Fibroblast of villous mesenchyme (primary cell): ENCODE measurements around the gene CDH23. TPM values are rescaled to one million over a fixed set of nuclear protein-coding genes. Genes with fewer than 3 reads are reported as not detected.

Source experiments
- DNase-seq: peaks from one replicate; pipeline ENCODE4 v3.0.0-alpha.2; 2010; ENCODE audit warnings: low read depth
- H3K4me3 ChIP-seq: 2 replicates; pipeline ENCODE4 v1.5.1; 2011; ENCODE audit warnings: low read depth, mild to moderate bottlenecking, low read length
- total RNA-seq: library from RNA; depleted of rRNA; stranded (reverse); fragments of >200 nt; gene quantifications from 2 replicates; pipeline ENCODE4 v1.2.3, GENCODE V29; 2012
- TF ChIP-seq, protein P1 (sequence below): IDR thresholded peaks from 2 replicates; pipeline ENCODE4 v1.5.1; 2012; ENCODE audit warnings: low read depth, mild to moderate bottlenecking, low read length; ENCODE audit not compliant: insufficient read depth

CDH23 gene
- total RNA-seq, 1 donor, result under 0.01 TPM

DNA sequence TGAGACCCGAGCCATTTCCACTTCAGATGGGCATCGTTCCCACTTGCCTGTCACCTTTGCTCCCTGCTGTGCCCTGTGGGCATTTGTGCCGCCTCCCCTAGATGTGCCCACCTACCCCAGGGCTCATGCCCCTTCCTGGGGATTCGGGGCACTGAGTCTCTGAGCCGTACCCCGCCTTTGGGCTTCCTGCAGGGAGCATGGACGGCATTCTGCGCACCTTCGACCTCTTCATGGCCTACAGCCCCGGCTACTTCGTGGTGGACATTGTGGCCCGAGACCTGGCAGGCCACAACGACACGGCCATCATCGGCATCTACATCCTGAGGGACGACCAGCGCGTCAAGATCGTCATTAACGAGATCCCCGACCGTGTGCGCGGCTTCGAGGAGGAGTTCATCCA is 412.9 kb downstream of the CDH23 start:
- TF ChIP-seq, protein P1, sequence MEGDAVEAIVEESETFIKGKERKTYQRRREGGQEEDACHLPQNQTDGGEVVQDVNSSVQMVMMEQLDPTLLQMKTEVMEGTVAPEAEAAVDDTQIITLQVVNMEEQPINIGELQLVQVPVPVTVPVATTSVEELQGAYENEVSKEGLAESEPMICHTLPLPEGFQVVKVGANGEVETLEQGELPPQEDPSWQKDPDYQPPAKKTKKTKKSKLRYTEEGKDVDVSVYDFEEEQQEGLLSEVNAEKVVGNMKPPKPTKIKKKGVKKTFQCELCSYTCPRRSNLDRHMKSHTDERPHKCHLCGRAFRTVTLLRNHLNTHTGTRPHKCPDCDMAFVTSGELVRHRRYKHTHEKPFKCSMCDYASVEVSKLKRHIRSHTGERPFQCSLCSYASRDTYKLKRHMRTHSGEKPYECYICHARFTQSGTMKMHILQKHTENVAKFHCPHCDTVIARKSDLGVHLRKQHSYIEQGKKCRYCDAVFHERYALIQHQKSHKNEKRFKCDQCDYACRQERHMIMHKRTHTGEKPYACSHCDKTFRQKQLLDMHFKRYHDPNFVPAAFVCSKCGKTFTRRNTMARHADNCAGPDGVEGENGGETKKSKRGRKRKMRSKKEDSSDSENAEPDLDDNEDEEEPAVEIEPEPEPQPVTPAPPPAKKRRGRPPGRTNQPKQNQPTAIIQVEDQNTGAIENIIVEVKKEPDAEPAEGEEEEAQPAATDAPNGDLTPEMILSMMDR, result no peak
- no peak for DNase-seq
- H3K4me3 ChIP-seq, result no peak overlapping the region

DNA sequence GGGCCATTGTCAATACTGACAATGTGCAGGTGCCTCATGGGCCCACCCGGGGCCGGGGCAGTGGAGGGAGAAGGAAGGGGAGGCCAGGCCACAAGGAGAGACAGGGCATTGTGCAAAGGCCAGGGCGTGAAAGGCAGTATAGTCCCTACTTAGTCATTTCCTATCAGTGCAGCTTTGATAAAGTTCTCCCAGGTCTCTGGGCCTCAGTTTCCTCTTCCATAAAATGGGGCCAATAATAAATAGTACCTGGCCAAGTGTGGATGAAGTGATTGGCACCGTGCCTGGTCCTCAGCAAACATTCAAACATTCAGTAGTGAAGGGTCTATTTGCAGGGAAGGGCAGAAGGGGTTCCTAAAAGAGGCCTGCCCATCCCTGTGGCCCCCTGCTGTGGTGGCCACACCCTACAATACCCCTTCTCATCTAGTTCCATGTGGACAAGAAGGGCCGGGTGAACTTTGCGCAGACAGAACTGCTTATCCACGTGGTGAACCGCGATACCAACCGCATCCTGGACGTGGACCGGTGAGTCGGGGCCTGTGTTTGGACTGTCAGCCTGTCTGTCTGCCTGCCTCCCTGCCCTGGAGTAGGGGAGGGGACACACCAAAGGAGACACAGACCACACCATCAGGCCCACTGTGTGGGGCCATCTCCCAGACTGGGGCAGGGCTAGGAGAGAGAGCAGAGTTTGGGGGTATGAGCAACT is 413.5 kb downstream of the CDH23 start:
- TF ChIP-seq, protein P1, result no peak
- no peak for DNase-seq
- H3K4me3 ChIP-seq, result no peak overlapping the region

DNA sequence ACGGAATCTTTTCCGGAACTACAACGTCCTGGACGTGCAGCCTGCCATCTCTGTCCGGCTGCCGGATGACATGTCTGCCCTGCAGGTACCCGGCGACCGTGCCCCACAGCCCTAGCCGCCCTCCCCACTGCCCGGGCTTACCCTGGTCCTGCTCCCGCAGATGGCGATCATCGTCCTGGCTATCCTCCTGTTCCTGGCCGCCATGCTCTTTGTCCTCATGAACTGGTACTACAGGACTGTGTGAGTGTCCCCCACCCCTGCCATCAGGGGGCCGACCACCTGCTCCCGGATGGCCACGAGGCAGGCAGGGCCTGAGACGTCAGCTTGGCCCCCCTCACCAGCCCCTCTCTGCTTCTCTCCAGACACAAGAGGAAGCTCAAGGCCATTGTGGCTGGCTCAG is 414.6 kb downstream of the CDH23 start:
- H3K4me3 ChIP-seq, result no peak overlapping the region
- TF ChIP-seq, protein P1, result no peak
- DNase-seq, result no peak

DNA sequence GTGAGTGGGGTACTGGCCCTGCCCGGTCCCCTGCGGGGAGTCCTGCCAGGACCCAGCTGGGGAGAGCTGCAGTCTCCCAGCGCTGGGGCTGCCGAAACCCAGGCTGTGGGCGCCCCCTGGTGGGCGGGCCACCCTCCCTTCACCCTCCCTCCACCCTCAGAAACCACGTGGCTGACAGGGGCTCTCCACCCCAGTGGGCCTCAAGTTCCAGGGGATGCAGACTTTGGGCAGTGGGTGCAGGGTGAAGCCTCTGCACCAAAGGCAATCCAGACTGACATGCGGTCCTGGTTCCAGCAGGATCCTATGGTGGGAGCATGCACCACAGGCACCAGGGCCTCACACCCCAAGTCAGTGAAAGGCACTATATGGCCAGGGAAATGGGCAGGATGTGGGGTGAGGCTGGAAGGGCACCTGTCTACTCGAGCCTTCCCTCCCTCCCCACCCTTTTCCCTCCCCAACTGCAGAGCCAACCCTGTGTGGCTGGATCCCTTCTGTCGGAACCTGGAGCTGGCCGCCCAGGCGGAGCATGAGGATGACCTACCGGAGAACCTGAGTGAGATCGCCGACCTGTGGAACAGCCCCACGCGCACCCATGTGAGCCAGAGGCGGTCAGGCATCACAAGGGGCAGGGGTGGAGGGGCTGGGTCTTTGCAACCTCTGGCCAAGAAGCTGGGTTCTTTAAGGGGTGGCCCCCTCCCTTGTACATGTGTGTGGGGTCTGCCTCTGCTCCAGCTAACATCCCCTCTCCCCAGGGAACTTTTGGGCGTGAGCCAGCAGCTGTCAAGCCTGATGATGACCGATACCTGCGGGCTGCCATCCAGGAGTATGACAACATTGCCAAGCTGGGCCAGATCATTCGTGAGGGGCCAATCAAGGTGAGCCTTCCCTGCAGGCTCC is 415.5 kb downstream of the CDH23 start:
- no peak overlapping the region for H3K4me3 ChIP-seq
- peak; percentile 46 for DNase-seq
- TF ChIP-seq, protein P1, result peak; percentile 86

DNA sequence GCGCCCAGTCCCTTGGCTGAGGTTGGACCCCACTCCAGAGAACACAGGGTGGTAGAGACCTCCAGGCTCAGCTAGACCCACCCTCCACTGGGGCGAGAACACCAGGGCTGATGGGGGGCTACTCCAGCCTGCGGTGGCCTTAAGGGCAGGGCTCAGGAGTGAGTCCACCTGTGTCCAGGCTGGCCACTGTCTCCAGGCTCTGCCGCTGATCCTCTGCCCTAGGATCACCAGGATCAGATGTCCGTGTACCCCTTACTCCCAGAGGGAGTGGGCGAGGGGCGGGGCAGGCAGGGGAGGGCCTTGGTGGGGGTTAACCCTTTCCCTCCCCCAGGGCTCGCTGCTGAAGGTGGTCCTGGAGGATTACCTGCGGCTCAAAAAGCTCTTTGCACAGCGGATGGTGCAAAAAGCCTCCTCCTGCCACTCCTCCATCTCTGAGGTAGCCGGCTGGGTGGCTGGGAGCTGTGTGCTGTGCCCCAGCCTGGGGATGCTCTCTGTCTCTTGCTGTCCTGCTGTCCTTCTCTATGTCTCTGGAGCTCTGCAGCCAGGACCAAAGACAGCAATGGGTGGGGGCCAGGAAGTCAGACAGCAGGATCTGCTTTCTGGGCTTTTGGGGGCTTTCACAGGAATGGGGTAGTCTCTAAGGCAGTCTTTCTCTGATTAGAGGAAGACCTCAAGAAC is 416.3 kb downstream of the CDH23 start:
- no peak overlapping the region for H3K4me3 ChIP-seq
- TF ChIP-seq, protein P1, result no peak
- no peak for DNase-seq

DNA sequence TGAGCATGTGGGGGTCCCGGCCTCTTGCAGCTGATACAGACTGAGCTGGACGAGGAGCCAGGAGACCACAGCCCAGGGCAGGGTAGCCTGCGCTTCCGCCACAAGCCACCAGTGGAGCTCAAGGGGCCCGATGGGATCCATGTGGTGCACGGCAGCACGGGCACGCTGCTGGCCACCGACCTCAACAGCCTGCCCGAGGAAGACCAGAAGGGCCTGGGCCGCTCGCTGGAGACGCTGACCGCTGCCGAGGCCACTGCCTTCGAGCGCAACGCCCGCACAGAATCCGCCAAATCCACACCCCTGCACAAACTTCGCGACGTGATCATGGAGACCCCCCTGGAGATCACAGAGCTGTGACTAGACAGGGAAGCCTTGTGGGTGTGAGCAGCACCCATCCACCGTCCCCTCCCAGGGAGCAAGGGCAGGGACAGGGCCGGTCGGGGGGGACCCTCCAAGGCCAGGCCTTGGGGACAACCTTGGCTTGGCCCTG is 418.2 kb downstream of the CDH23 start:
- no peak overlapping the region for H3K4me3 ChIP-seq
- TF ChIP-seq, protein P1, result peak; percentile 7
- DNase-seq, result no peak
